PFSK-1 (cell line): ENCODE results near the gene NCAPD2.

ENCODE experiments used
- FOXP2 ChIP-seq: optimal IDR thresholded peaks from 2 replicates; pipeline ENCODE3; 2011; ENCODE audit warnings: borderline replicate concordance, control low read depth, inconsistent platforms; ENCODE audit not compliant: insufficient read depth; ENCODE audit errors: extremely low read length, extremely low read depth
- POLR2AphosphoS5 ChIP-seq: IDR thresholded peaks from 2 replicates; pipeline ENCODE4 v1.6.1; 2012; ENCODE audit warnings: low read depth, mild to moderate bottlenecking, control low read depth, low read length, moderate library complexity
- REST ChIP-seq, 2 experiments: IDR thresholded peaks; 2 replicates each; pipeline versions ENCODE4 v1.6.1 to v1.8.0; 2011 to 2012; ENCODE audit warnings: low read depth in 2 of 2, low read length in 2 of 2, control low read depth in 1 of 2, inconsistent platforms in 1 of 2, mild to moderate bottlenecking in 1 of 2, moderate library complexity in 1 of 2; ENCODE audit not compliant: insufficient read depth in 1 of 2
- TAF1 ChIP-seq: IDR thresholded peaks from 2 replicates; pipeline ENCODE4 v1.6.1; 2012; ENCODE audit warnings: low read length, control low read depth, borderline replicate concordance; ENCODE audit not compliant: insufficient read depth

- TF ChIP-seq POLR2AphosphoS5 (no peak), TAF1 (0 out of 2 replicates have a peak, but pooled peaks have one; percentile 9), FOXP2 (no peak), REST (IDR thresholded peaks at IDR 0.05; ENCODE audit: insufficient read depth in 1 of 2, low read depth in 2 of 2, low read length in 2 of 2) (no peak)
Observed at GRCh38 chr12:6535697-6535946, 41.7 kb downstream of the NCAPD2 start.
